GM12892 (cell line): ENCODE data around the gene NUP107.

ENCODE experiments used
- DNase-seq: peaks from one replicate; pipeline ENCODE4 v3.0.0; 2011; ENCODE audit not compliant: insufficient read length
- FAIRE-seq: peaks from 2 replicates; lab custom pipeline; 2011; peaks lifted over from hg19 to GRCh38; lab: Jason Lieb, UNC
- POLR2A ChIP-seq: IDR thresholded peaks from 2 replicates; pipeline ENCODE4 v1.6.1; 2011; ENCODE audit warnings: low read depth, low read length, control low read depth
- POLR2AphosphoS5 ChIP-seq: IDR thresholded peaks from 2 replicates; pipeline ENCODE4 v1.6.1; 2011; ENCODE audit warnings: low read depth, low read length, control low read depth
- TAF1 ChIP-seq: IDR thresholded peaks from 2 replicates; pipeline ENCODE4 v1.6.1; 2011; ENCODE audit warnings: low read depth, mild to moderate bottlenecking, control low read depth, low read length, borderline replicate concordance

NUP107 gene

DNA sequence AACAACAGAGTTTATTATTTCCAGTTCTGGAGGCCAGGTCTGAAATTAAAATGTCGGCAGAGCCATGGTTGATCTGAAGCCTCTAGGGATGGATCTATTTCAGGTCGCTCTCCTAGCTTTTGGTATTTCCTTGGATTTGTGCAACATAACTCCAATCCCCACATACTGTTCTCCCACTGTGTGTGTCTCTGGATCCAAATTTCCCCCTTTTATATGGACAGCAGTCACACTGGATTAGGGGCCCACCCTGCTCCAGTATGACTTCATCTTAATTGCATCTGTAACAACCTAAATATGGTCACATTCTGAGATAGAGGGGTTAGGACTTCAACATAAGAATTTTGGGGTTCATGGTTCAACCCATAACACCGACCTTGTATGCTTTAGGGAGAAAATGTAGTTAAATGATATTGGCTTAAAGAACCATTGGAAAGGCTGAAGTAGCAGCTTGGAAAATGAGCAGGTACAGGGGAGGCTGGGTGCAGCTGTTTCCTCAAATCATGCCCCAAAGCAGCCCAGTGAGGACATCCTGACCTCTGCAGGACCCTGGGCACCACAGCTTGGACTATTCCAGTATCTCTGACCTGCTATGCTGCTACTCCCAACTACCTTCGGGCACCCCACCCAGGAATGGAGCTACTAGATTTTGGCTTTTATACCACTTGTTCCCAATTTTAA, 107.3 kb downstream of the NUP107 start:
- FAIRE-seq (no peak), DNase-seq (no peak)
- TF ChIP-seq POLR2A (no peak), POLR2AphosphoS5 (no peak), TAF1 (no peak)

DNA sequence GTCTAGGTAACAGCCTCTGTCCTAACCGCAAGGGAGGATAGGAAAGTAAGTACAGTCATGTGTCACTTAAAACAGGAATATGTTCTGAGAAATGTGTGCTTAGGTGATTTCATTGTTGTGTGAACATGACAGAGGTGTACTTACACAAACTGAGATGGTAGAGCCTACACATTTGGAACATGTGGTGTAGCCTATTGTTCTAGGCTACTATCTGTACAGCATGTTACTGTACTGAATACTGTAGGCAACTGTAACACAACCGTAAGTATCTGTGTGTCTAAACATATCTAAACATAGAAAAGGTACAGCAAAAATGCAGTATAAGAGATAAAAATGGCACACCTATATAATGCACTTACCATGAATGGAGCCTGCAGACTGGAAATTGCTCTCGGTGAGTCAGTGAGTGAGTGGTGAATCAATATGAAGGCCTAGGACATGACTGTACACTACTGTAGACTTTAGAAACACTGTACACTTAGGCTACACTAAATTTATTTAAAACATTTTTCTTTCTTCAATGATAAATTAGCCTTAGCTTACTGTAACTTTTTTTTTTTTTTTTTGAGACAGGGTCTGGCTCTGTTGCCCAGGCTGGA, 108.0 kb downstream of the NUP107 start:
- TF ChIP-seq POLR2A (no peak), POLR2AphosphoS5 (no peak), TAF1 (no peak)
- no peak for DNase-seq
- no peak for FAIRE-seq
